K562 (cell line): ENCODE results near the gene OR5P2. TPM values are rescaled to one million over a fixed set of nuclear protein-coding genes. Genes with fewer than 3 reads are reported as not detected.

Experiments
- ATAC-seq: fragments of 200-7000 bp; cut with Tn5 transposase; 3 replicates; pipeline ENCODE4 v1.9.1; 2020; ENCODE audit warnings: moderate library complexity
- BruUV-seq: library from RNA; stranded (reverse); fragments of 400-500 nt; replicated peaks from 2 replicates; lab custom pipeline; 2021; lab: Mats Ljungman, UMichigan
- CTCF ChIA-PET: fragments of 300-600 bp; formaldehyde crosslinking; extraction: SDS; loops from one replicate; lab custom pipeline; 2021; ENCODE audit warnings: low intra/inter-chr PET ratio; lab: Yijun Ruan, JAX
- POLR2A ChIA-PET: fragments of 300-600, 350-650 bp; sonication (Branson Sonifier 250); formaldehyde crosslinking; extraction: SDS; loops from one replicate; lab custom pipeline; 2021; ENCODE audit warnings: antibody characterized with exemption, inconsistent platforms; lab: Yijun Ruan, JAX
- DNase-seq, 4 experiments: peaks; one replicate each; pipeline versions ENCODE4 v3.0.0 to v3.0.0-alpha.2; 2011 to 2018; ENCODE audit warnings: low spot score in 3 of 4, mixed read lengths in 3 of 4; ENCODE audit errors: extremely low read depth in 1 of 4
- FAIRE-seq: peaks from 2 replicates; lab custom pipeline; 2011; peaks lifted over from hg19 to GRCh38; lab: Jason Lieb, UNC
- H2AFZ ChIP-seq: 2 replicates; pipeline ENCODE4 v1.6.0; 2011; ENCODE audit warnings: low read depth, low read length, control low read depth, inconsistent platforms
- H3K27ac ChIP-seq: fragments of 200-600 bp; 3 replicates; pipeline ENCODE4 v1.8.0; 2011; ENCODE audit warnings: low read depth, mild to moderate bottlenecking, control low read depth, inconsistent platforms, low read length, moderate library complexity, mixed read lengths; ENCODE audit errors: extremely low read depth
- H3K27me3 ChIP-seq, 2 experiments: fragments of 300-600 bp in 1 of 2; 2 replicates in 1 of 2; 3 replicates in 1 of 2; pipeline versions ENCODE4 v1.6.0 to v1.8.0; 2011; ENCODE audit warnings: inconsistent platforms in 2 of 2, low read length in 2 of 2, mild to moderate bottlenecking in 1 of 2, mixed read lengths in 1 of 2, moderate library complexity in 1 of 2; ENCODE audit not compliant: control insufficient read depth in 2 of 2, insufficient read depth in 2 of 2
- H3K36me3 ChIP-seq: fragments of 300-600 bp; 3 replicates; pipeline ENCODE4 v1.8.0; 2011; ENCODE audit warnings: mild to moderate bottlenecking, low read length, inconsistent platforms; ENCODE audit not compliant: control insufficient read depth, insufficient read depth
- H3K4me1 ChIP-seq, 2 experiments: fragments of 200-600 bp in 1 of 2; replicated peaks in 1 of 2; 2 replicates in 1 of 2; 3 replicates in 1 of 2; pipeline versions ENCODE4 v1.5.1 to v1.8.0; 2011; ENCODE audit warnings: inconsistent platforms in 2 of 2, low read length in 2 of 2, mild to moderate bottlenecking in 1 of 2, mixed read lengths in 1 of 2, moderate library complexity in 1 of 2; ENCODE audit not compliant: control insufficient read depth in 2 of 2, insufficient read depth in 2 of 2
- H3K4me2 ChIP-seq: 2 replicates; pipeline ENCODE4 v1.6.1; 2011; ENCODE audit warnings: low read length, control low read depth, inconsistent platforms, mixed read lengths; ENCODE audit not compliant: insufficient read depth
- H3K4me3 ChIP-seq: fragments of 200-600 bp; sonication (generic), shearing (Covaris generic); 2 replicates; pipeline ENCODE4 v1.5.1; 2016; ENCODE audit warnings: control low read depth, inconsistent platforms
- H3K79me2 ChIP-seq: fragments of 200-600 bp; 3 replicates; pipeline ENCODE4 v1.8.0; 2011; ENCODE audit warnings: low read length, inconsistent platforms; ENCODE audit not compliant: control insufficient read depth, insufficient read depth
- H3K9ac ChIP-seq, 2 experiments: 2 replicates each; pipeline versions ENCODE4 v1.6.0 to v1.6.1; 2011; ENCODE audit warnings: low read depth in 2 of 2, low read length in 2 of 2, control low read depth in 1 of 2, inconsistent platforms in 1 of 2, mild to moderate bottlenecking in 1 of 2, mixed read lengths in 1 of 2; ENCODE audit not compliant: insufficient read depth in 1 of 2
- H3K9me1 ChIP-seq: one replicate; pipeline ENCODE4 v1.6.0; 2011; ENCODE audit warnings: inconsistent platforms, mild to moderate bottlenecking, low read length, moderate library complexity; ENCODE audit not compliant: control insufficient read depth, insufficient read depth
- H3K9me3 ChIP-seq: replicated peaks from 2 replicates; pipeline ENCODE4 v1.5.1; 2011; ENCODE audit warnings: low read depth, low read length, inconsistent platforms; ENCODE audit not compliant: control insufficient read depth, insufficient read depth
- H4K20me1 ChIP-seq: replicated peaks from 2 replicates; pipeline ENCODE4 v1.6.1; 2011; ENCODE audit warnings: low read length, inconsistent platforms, mixed read lengths; ENCODE audit not compliant: control insufficient read depth, insufficient read depth
- CAMTA2 ChIP-seq: fragments of 250-450 bp; sonication (Bioruptor Pico); conservative IDR thresholded peaks from 2 replicates; pipeline ENCODE4 v1.5.1; 2022
- HLTF ChIP-seq: fragments of 450-650 bp; IDR thresholded peaks from 2 replicates; pipeline ENCODE4 v1.6.1; 2016
- MYBL2 ChIP-seq, 2 experiments: fragments of 450-650 bp in 1 of 2; sonication (generic) in 1 of 2; formaldehyde crosslinking in 1 of 2; IDR thresholded peaks; 2 replicates each; pipeline versions ENCODE4 v1.6.1 to v1.8.1; 2017 to 2022; ENCODE audit warnings: borderline replicate concordance in 1 of 2, inconsistent platforms in 1 of 2, low read depth in 1 of 2, mild to moderate bottlenecking in 1 of 2, missing genetic modification reagents in 1 of 2, moderate library complexity in 1 of 2
- NFIX ChIP-seq: fragments of 250-450 bp; sonication (Bioruptor Pico); IDR thresholded peaks from 2 replicates; pipeline ENCODE4 v1.4.0; 2020; ENCODE audit warnings: low read depth, mild to moderate bottlenecking, moderate library complexity
- NR4A1 ChIP-seq, 2 experiments: fragments of 250-450 bp in 1 of 2; fragments of 450-650 bp in 1 of 2; sonication (Bioruptor Pico) in 1 of 2; IDR thresholded peaks; 2 replicates each; pipeline versions ENCODE4 v1.4.0 to v1.6.1; 2016 to 2020; ENCODE audit warnings: mild to moderate bottlenecking in 2 of 2, missing compliant biosample characterization in 1 of 2, missing genetic modification characterization in 1 of 2, moderate library complexity in 1 of 2
- PCBP1 ChIP-seq: fragments of 200-400 bp; formaldehyde crosslinking; IDR thresholded peaks from 2 replicates; pipeline ENCODE4 v1.6.1; 2018; ENCODE audit warnings: mild to moderate bottlenecking, low read depth, low read length; ENCODE audit not compliant: poor library complexity, severe bottlenecking
- PHF20 ChIP-seq: fragments of 450-650 bp; IDR thresholded peaks from 2 replicates; pipeline ENCODE4 v1.6.1; 2018; ENCODE audit not compliant: partially characterized antibody
- SIN3B ChIP-seq: fragments of 450-650 bp; IDR thresholded peaks from 2 replicates; pipeline ENCODE4 v1.6.1; 2017; ENCODE audit warnings: low read depth, mild to moderate bottlenecking, moderate library complexity
- SMAD3 ChIP-seq: fragments of 450-650 bp; formaldehyde crosslinking; conservative IDR thresholded peaks from 2 replicates; pipeline ENCODE4 v1.4.0; 2020; ENCODE audit warnings: mild to moderate bottlenecking
- SPI1 ChIP-seq: IDR thresholded peaks from 2 replicates; pipeline ENCODE4 v1.6.1; 2011; ENCODE audit warnings: low read depth, low read length, control low read depth, borderline replicate concordance
- SREBF1 ChIP-seq: fragments of 150-350 bp; IDR thresholded peaks from 2 replicates; pipeline ENCODE4 v1.6.1; 2014; ENCODE audit warnings: antibody characterized with exemption, low read depth, low read length, borderline replicate concordance
- SRSF3 ChIP-seq: fragments of 200-400 bp; formaldehyde crosslinking; IDR thresholded peaks from 2 replicates; pipeline ENCODE4 v1.6.1; 2016; ENCODE audit warnings: mild to moderate bottlenecking, low read length, moderate library complexity; ENCODE audit not compliant: insufficient read depth
- TEAD2 ChIP-seq: fragments of 450-650 bp; IDR thresholded peaks from 2 replicates; pipeline ENCODE4 v1.6.1; 2016; ENCODE audit warnings: missing genetic modification characterization, control low read depth, missing compliant biosample characterization
- ZHX1 ChIP-seq: fragments of 150-350 bp; conservative IDR thresholded peaks from 2 replicates; pipeline ENCODE4 v1.6.1; 2014; ENCODE audit warnings: low read length
- ZNF23 ChIP-seq: fragments of 250-450 bp; sonication (Bioruptor Pico); IDR thresholded peaks from 2 replicates; pipeline ENCODE4 v1.4.0; 2020; ENCODE audit warnings: mild to moderate bottlenecking
- WGBS: fragments of 100-300 bp; shearing (Covaris generic); methylation state at CpG from one replicate; pipeline ENCODE4 v1.1.6; 2016; ENCODE audit warnings: low coverage, mixed read lengths; ENCODE audit not compliant: insufficient coverage; ENCODE audit errors: missing lambda C conversion rate; 5-methylcytosine and 5-hydroxymethylcytosine counted together
- in situ Hi-C: fragments of 300-500 bp; cut with MboI; formaldehyde crosslinking; loops from 4 replicates; pipeline ENCODE4 v1.15.0; 2018; ENCODE audit warnings: inconsistent platforms, mixed read lengths
- intact Hi-C: fragments of 100-400 bp; cut with micrococcal nuclease; formaldehyde crosslinking; loops from 2 replicates; pipeline ENCODE4 v1.14.2; 2022
- polyA plus RNA-seq, 8 experiments: library from polyadenylated mRNA; depleted of rRNA in 4 of 8; stranded (reverse) in 5 of 8; unstranded in 3 of 8; fragments of >200 nt; fragmentation: Nextera tagmentation in 2 of 8; fragmentation: Illumina TruSeq in 1 of 8; extraction: Ambion mirVana in 2 of 8; extraction: Trizol in 1 of 8; gene quantifications; 2 replicates each; pipeline versions ENCODE4 v1.2.1 to v1.2.3, GENCODE V29; 2011 to 2014; ENCODE audit warnings: inconsistent platforms in 1 of 8, missing spikeins in 1 of 8
- total RNA-seq, 7 experiments: library from RNA; depleted of rRNA in 6 of 7; stranded (reverse); fragments of >200 nt in 6 of 7; fragmentation: Illumina TruSeq in 2 of 7; extraction: Trizol in 2 of 7; gene quantifications; 2 replicates each; pipeline versions ENCODE4 v1.2.1 to v1.2.3, GENCODE V29; 2011 to 2021; ENCODE audit warnings: low replicate concordance in 1 of 7
- TF ChIP-seq, protein P1 (sequence below): sonication (generic); formaldehyde crosslinking; IDR thresholded peaks from 2 replicates; pipeline ENCODE4 v1.4.0; 2020; ENCODE audit warnings: mild to moderate bottlenecking, missing genetic modification reagents
- TF ChIP-seq, protein P2 (sequence below): fragments of 450-650 bp; formaldehyde crosslinking; IDR thresholded peaks from 2 replicates; pipeline ENCODE4 v1.4.0; 2020; ENCODE audit warnings: mild to moderate bottlenecking, moderate library complexity

The OR5P2 gene
- total and polyA plus RNA-seq, 9 of the 15 experiments (the other 6 are each of a cell fraction or from before 2014, with no cell fraction given), result not detected

- H2AFZ ChIP-seq, result no peak overlapping the region
- no peak overlapping the region for H3K27ac ChIP-seq
- no peak for ATAC-seq
- H3K79me2 ChIP-seq, result no peaks in the 10 kb centered on the region
- no peaks in the 10 kb centered on the region for H3K27me3 ChIP-seq
- H3K4me1 ChIP-seq, result no peaks in the 10 kb centered on the region
- in situ Hi-C loops (no loop called here), intact Hi-C loops (no loop called here)
- WGBS, result 0% methylated on average over 2 of the region's 2 CpGs
- no peaks in the 10 kb centered on the region for H3K9me1 ChIP-seq
- no TSS peak for BruUV-seq
- no peak for FAIRE-seq
- TF ChIP-seq SIN3B (no peak), SMAD3 (no peak), ZNF23 (CRISPR knock-in tag) (no peak), NFIX (CRISPR knock-in tag) (no peak), PHF20 (no peak), NR4A1 (CRISPR knock-in tag; IDR thresholded peaks at IDR 0.05) (no peak), NR4A1 (tag; IDR thresholded peaks at IDR 0.05) (no peak), HLTF (no peak), SREBF1 (no peak), MYBL2 (IDR thresholded peaks at IDR 0.05; ENCODE audit: low read depth) (no peak), MYBL2 (CRISPR knock-in tag; IDR thresholded peaks at IDR 0.05; ENCODE audit: borderline replicate concordance) (no peak), CAMTA2 (CRISPR knock-in tag) (no peak), TEAD2 (tag) (no peak), PCBP1 (no peak), SPI1 (no peak), ZHX1 (no peak), SRSF3 (no peak)
- TF ChIP-seq, protein P1, sequence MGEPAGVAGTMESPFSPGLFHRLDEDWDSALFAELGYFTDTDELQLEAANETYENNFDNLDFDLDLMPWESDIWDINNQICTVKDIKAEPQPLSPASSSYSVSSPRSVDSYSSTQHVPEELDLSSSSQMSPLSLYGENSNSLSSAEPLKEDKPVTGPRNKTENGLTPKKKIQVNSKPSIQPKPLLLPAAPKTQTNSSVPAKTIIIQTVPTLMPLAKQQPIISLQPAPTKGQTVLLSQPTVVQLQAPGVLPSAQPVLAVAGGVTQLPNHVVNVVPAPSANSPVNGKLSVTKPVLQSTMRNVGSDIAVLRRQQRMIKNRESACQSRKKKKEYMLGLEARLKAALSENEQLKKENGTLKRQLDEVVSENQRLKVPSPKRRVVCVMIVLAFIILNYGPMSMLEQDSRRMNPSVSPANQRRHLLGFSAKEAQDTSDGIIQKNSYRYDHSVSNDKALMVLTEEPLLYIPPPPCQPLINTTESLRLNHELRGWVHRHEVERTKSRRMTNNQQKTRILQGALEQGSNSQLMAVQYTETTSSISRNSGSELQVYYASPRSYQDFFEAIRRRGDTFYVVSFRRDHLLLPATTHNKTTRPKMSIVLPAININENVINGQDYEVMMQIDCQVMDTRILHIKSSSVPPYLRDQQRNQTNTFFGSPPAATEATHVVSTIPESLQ (CRISPR knock-in tag), result no peak
- TF ChIP-seq, protein P2, sequence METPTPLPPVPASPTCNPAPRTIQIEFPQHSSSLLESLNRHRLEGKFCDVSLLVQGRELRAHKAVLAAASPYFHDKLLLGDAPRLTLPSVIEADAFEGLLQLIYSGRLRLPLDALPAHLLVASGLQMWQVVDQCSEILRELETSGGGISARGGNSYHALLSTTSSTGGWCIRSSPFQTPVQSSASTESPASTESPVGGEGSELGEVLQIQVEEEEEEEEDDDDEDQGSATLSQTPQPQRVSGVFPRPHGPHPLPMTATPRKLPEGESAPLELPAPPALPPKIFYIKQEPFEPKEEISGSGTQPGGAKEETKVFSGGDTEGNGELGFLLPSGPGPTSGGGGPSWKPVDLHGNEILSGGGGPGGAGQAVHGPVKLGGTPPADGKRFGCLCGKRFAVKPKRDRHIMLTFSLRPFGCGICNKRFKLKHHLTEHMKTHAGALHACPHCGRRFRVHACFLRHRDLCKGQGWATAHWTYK (CRISPR knock-in tag), result no peak
- TF ChIP-seq, all 486 proteins: peak for 0
- Histone ChIP-seq H3K4me3 (no peak overlapping the region), H3K9ac (no peak overlapping the region), H3K36me3 (no peaks in the 10 kb centered on the region), H3K9me3 (no peaks in the 10 kb centered on the region), H4K20me1 (no peaks in the 10 kb centered on the region), H3K4me2 (no peak overlapping the region)
- ChIA-PET POLR2A (no interaction called here), CTCF (no interaction called here)
- no peak for DNase-seq
These were observed 47.3 kb downstream of the OR5P2 start for GRCh38 chr11:7749456-7749855.
